GM20000 (cell line): ENCODE measurements around the gene UBL5.
A peak's percentile ranks its signal among the peaks of the same experiment; 100 is the strongest.

Source experiments
- DNase-seq: peaks from one replicate; pipeline ENCODE4 v3.0.0; 2012; ENCODE audit warnings: low spot score
- CTCF ChIP-seq: IDR thresholded peaks from 2 replicates; pipeline ENCODE4 v1.5.1; 2012; ENCODE audit warnings: mild to moderate bottlenecking, control low read depth; ENCODE audit errors: extremely low read depth, missing control alignments

Gene UBL5

GRCh38 chr19:9850235-9850959 is 22.7 kb downstream of the UBL5 start:
- TF ChIP-seq CTCF: no peak
- DNase-seq: no peak

- TF ChIP-seq CTCF: no peak
- no peak for DNase-seq
Observed at GRCh38 chr19:9854282-9854846, 26.6 kb downstream of the UBL5 start.

- TF ChIP-seq CTCF: no peak
- DNase-seq: no peak
Observed at GRCh38 chr19:9856609-9857008, 28.9 kb downstream of the UBL5 start.

- TF ChIP-seq CTCF: no peak
Observed at GRCh38 chr19:9857076-9857721, 29.5 kb downstream of the UBL5 start.

GRCh38 chr19:9857920-9858746 is 30.4 kb downstream of the UBL5 start:
- peak; percentile 76 for DNase-seq
- TF ChIP-seq CTCF: no peak

More at GRCh38 chr19:9857076-9857721, 29.5 kb downstream of the UBL5 start:
- no peak for DNase-seq

GRCh38 chr19:9858766-9859165 is 31.0 kb downstream of the UBL5 start:
- TF ChIP-seq CTCF: no peak
- DNase-seq: no peak
